Endothelial cell of umbilical vein (primary cell): Measurements from ENCODE around the gene ELOVL5. TPM values are rescaled to one million over a fixed set of nuclear protein-coding genes. Genes with fewer than 3 reads are reported as not detected.
"Not testable (repeated sequence)": the region's sequence is repeated elsewhere in the genome, so short reads cannot be mapped to it uniquely, and the experiment has no call there.

Source experiments
- BruUV-seq: library from RNA; stranded (reverse); fragments of 400-500 nt; replicated peaks from 2 replicates; lab custom pipeline; 2021; lab: Mats Ljungman, UMichigan
- CTCF ChIA-PET: fragments of 300-600, 350-600 bp; sonication (Branson Sonifier 250); formaldehyde crosslinking; loops from one replicate; lab custom pipeline; 2021; ENCODE audit warnings: antibody characterized with exemption, inconsistent platforms; lab: Charles Lee
- POLR2A ChIA-PET: fragments of 300-600, 350-600 bp; sonication (Branson Sonifier 250); formaldehyde crosslinking; loops from one replicate; lab custom pipeline; 2021; ENCODE audit warnings: antibody characterized with exemption, inconsistent platforms; lab: Charles Lee
- DNase-seq: peaks from one replicate; pipeline ENCODE4 v3.0.0-alpha.2; 2011; ENCODE audit warnings: low read depth, low spot score
- FAIRE-seq: peaks from 2 replicates; lab custom pipeline; 2011; peaks lifted over from hg19 to GRCh38; lab: Jason Lieb, UNC
- H2AFZ ChIP-seq: 2 replicates; pipeline ENCODE4 v1.6.0; 2012; ENCODE audit warnings: low read depth, low read length, control low read depth, inconsistent platforms
- H3K27ac ChIP-seq: 2 replicates; pipeline ENCODE4 v1.5.1; 2011; ENCODE audit warnings: low read depth, mild to moderate bottlenecking, control low read depth, low read length, moderate library complexity; ENCODE audit not compliant: insufficient read depth
- H3K27me3 ChIP-seq, 2 experiments: 2 replicates each; pipeline versions ENCODE4 v1.6.0 to v1.6.1; 2011; ENCODE audit warnings: low read length in 2 of 2, mixed read lengths in 1 of 2; ENCODE audit not compliant: control insufficient read depth in 2 of 2, insufficient read depth in 2 of 2
- H3K36me3 ChIP-seq, 2 experiments: 2 replicates in 1 of 2; 3 replicates in 1 of 2; pipeline ENCODE4 v1.5.1; 2011; ENCODE audit warnings: low read length in 2 of 2, mild to moderate bottlenecking in 1 of 2, moderate library complexity in 1 of 2; ENCODE audit not compliant: control insufficient read depth in 2 of 2, insufficient read depth in 2 of 2; ENCODE audit errors: extremely low read depth in 1 of 2
- H3K4me1 ChIP-seq: 3 replicates; pipeline ENCODE4 v1.5.1; 2011; ENCODE audit warnings: mild to moderate bottlenecking, low read length; ENCODE audit not compliant: control insufficient read depth, insufficient read depth; ENCODE audit errors: extremely low read depth
- H3K4me2 ChIP-seq: 2 replicates; pipeline ENCODE4 v1.6.1; 2011; ENCODE audit warnings: low read length, control low read depth, mixed read lengths; ENCODE audit not compliant: insufficient read depth
- H3K4me3 ChIP-seq, 3 experiments: fragments of 200-600 bp in 1 of 3; sonication (generic), shearing (Covaris generic) in 1 of 3; replicated peaks in 1 of 3; 2 replicates each; pipeline ENCODE4 v1.5.1; 2011 to 2016; ENCODE audit warnings: control low read depth in 3 of 3, low read length in 3 of 3, mild to moderate bottlenecking in 2 of 3, inconsistent platforms in 1 of 3, low read depth in 1 of 3, moderate library complexity in 1 of 3; ENCODE audit not compliant: insufficient read depth in 1 of 3
- H3K79me2 ChIP-seq: 2 replicates; pipeline ENCODE4 v1.6.0; 2012; ENCODE audit warnings: low read length, inconsistent platforms; ENCODE audit not compliant: control insufficient read depth, insufficient read depth
- H3K9ac ChIP-seq: replicated peaks from 2 replicates; pipeline ENCODE3; 2011; ENCODE audit warnings: low read length, control low read depth; ENCODE audit not compliant: insufficient read depth; ENCODE audit errors: extremely low read depth
- H3K9me1 ChIP-seq: replicated peaks from 3 replicates; pipeline ENCODE4 v1.6.0; 2011; ENCODE audit warnings: mild to moderate bottlenecking, low read length; ENCODE audit not compliant: control insufficient read depth, insufficient read depth; ENCODE audit errors: extremely low read depth
- H3K9me3 ChIP-seq: replicated peaks from 2 replicates; pipeline ENCODE4 v1.5.1; 2012; ENCODE audit warnings: low read length, inconsistent platforms; ENCODE audit not compliant: control insufficient read depth, insufficient read depth
- H4K20me1 ChIP-seq: replicated peaks from 2 replicates; pipeline ENCODE3; 2011; ENCODE audit warnings: mild to moderate bottlenecking, low read length; ENCODE audit not compliant: control insufficient read depth, insufficient read depth; ENCODE audit errors: extremely low read depth
- CTCF ChIP-seq, 2 donors: IDR thresholded peaks; 1 replicate in 1 of 2; 2 replicates in 1 of 2; pipeline ENCODE4 v1.5.1; 2011; ENCODE audit warnings: low read length in 2 of 2, mild to moderate bottlenecking in 2 of 2, moderate library complexity in 2 of 2, control low read depth in 1 of 2, inconsistent platforms in 1 of 2, low read depth in 1 of 2; ENCODE audit not compliant: insufficient read depth in 1 of 2; ENCODE audit errors: extremely low read depth in 1 of 2
- EZH2 ChIP-seq: IDR thresholded peaks from 2 replicates; pipeline ENCODE4 v1.6.1; 2012; ENCODE audit warnings: borderline replicate concordance, low read depth, mild to moderate bottlenecking, moderate library complexity, low read length, inconsistent platforms; ENCODE audit not compliant: severe bottlenecking
- FOS ChIP-seq: IDR thresholded peaks from 2 replicates; pipeline ENCODE4 v1.6.1; 2011; ENCODE audit warnings: mild to moderate bottlenecking, low read length, moderate library complexity, borderline replicate concordance; ENCODE audit not compliant: insufficient read depth
- GATA2 ChIP-seq: IDR thresholded peaks from 2 replicates; pipeline ENCODE4 v1.7.0; 2011; ENCODE audit warnings: low read depth, mild to moderate bottlenecking, moderate library complexity, mixed read lengths, low read length; ENCODE audit not compliant: insufficient read length, insufficient read depth
- JUN ChIP-seq: IDR thresholded peaks from 2 replicates; pipeline ENCODE4 v1.6.1; 2011; ENCODE audit warnings: borderline replicate concordance, low read depth; ENCODE audit not compliant: insufficient read length, insufficient read depth
- MAX ChIP-seq: IDR thresholded peaks from 2 replicates; pipeline ENCODE4 v1.6.1; 2011; ENCODE audit not compliant: insufficient read depth, insufficient read length
- MYC ChIP-seq: IDR thresholded peaks from one replicate; pipeline ENCODE4 v1.6.1; 2011; ENCODE audit warnings: mild to moderate bottlenecking, low read depth, low read length
- POLR2A ChIP-seq: IDR thresholded peaks from 2 replicates; pipeline ENCODE4 v1.6.1; 2012; ENCODE audit warnings: low read depth, mild to moderate bottlenecking, control low read depth, low read length
- POLR2AphosphoS5 ChIP-seq: IDR thresholded peaks from 2 replicates; pipeline ENCODE4 v1.6.1; 2012; ENCODE audit warnings: low read depth, mild to moderate bottlenecking, control low read depth, low read length, moderate library complexity; ENCODE audit not compliant: insufficient read depth
- dilution Hi-C: fragments of 300-500 bp; cut with MboI; formaldehyde crosslinking; loops from one replicate; pipeline ENCODE4 v1.15.0; 2019; ENCODE audit warnings: low sequenced_read_pairs; ENCODE audit not compliant: extremely low pct_ligation_motif_present
- intact Hi-C: fragments of 100-400 bp; cut with micrococcal nuclease; formaldehyde crosslinking; loops from one replicate; pipeline ENCODE4 v1.10.0; 2022
- polyA plus RNA-seq, 4 experiments: library from polyadenylated mRNA; depleted of rRNA in 3 of 4; stranded (reverse) in 3 of 4; unstranded in 1 of 4; fragments of >200 nt; gene quantifications; 2 replicates each; pipeline versions ENCODE4 v1.2.1 to v1.2.3, GENCODE V29; 2011 to 2012; ENCODE audit warnings: missing spikeins in 1 of 4
- total RNA-seq: library from RNA; stranded (reverse); gene quantifications from 2 replicates; pipeline ENCODE4 v1.2.3, GENCODE V29; 2021

The ELOVL5 gene
- total and polyA plus RNA-seq, 2 donors (not counting 3 experiments of a cell fraction or from before 2014, with no cell fraction given) = 85.9 to 140 TPM

GRCh38 chr6:53347250-53347920 lies 1.4 kb downstream of the ELOVL5 start:
- TF ChIP-seq CTCF (IDR thresholded peaks at IDR 0.05; ENCODE audit: extremely low read depth in 1 of 2, insufficient read depth in 1 of 2, low read depth in 1 of 2, low read length in 2 of 2) (no peak), MYC (no peak), JUN (no peak), MAX (no peak), FOS (peak; percentile 14), POLR2AphosphoS5 (no peak), GATA2 (peak; percentile 71), POLR2A (no peak), EZH2 (no peak)
- peak overlapping the region; percentile 86 for H3K4me2 ChIP-seq
- peaks cover 10% of the 10 kb centered on the region for H4K20me1 ChIP-seq
- CTCF ChIA-PET = interaction anchor here (1.0 to 2.7 kb wide), 15 partner anchors 10 to 176 kb away, joined by 3 to 13 read pairs (median 6); no protein-coding TSS in a partner anchor
- H3K36me3 ChIP-seq = no peaks in the 10 kb centered on the region
- BruUV-seq = TSS peak; percentile 23
- H3K4me1 ChIP-seq = peaks cover 12% of the 10 kb centered on the region
- H3K9ac ChIP-seq = peak overlapping the region; percentile 98
- no peaks in the 10 kb centered on the region for H3K9me1 ChIP-seq
- H3K4me3 ChIP-seq = peak overlapping the region; percentile 87 to 97 (median 88)
- H2AFZ ChIP-seq = peak overlapping the region; percentile 31
- intact Hi-C loops (loop anchor here (1.0 to 10.0 kb wide), 2 partner anchors 175 to 353 kb away; partner anchors contain the start of gene GSTA4), dilution Hi-C loops (no loop called here)
- H3K79me2 ChIP-seq = peaks cover 67% of the 10 kb centered on the region
- no peaks in the 10 kb centered on the region for H3K9me3 ChIP-seq
- POLR2A ChIA-PET = interaction anchor here (1.0 to 2.7 kb wide), 3 partner anchors 9 to 45 kb away, joined by 3 to 23 read pairs (median 11); no protein-coding TSS in a partner anchor
- FAIRE-seq (peak; percentile 75), DNase-seq (peak; percentile 58)
- peak overlapping the region; percentile 96 for H3K27ac ChIP-seq
- peaks cover 0 to 3% of the 10 kb centered on the region in 2 experiments for H3K27me3 ChIP-seq

- H3K9me3 ChIP-seq, FAIRE-seq, H3K36me3 ChIP-seq, H3K27me3 ChIP-seq, H3K4me2 ChIP-seq, H3K4me3 ChIP-seq, H3K27ac ChIP-seq, dilution Hi-C loops, BruUV-seq, H3K9ac ChIP-seq, H2AFZ ChIP-seq, DNase-seq, H3K9me1 ChIP-seq: not testable (repeated sequence)
- H3K79me2 ChIP-seq = peaks cover 80% of the 10 kb centered on the region
- intact Hi-C loops = loop anchor here (10.0 kb wide), 1 partner anchor 351 kb away; the partner anchor contains the start of gene GSTA4
- POLR2A ChIA-PET = interaction anchor here (2.7 kb wide), 1 partner anchor 43 kb away, joined by 23 read pairs; no protein-coding TSS in a partner anchor
- CTCF ChIA-PET = interaction anchor here (1.5 to 2.7 kb wide), 6 partner anchors 14 to 52 kb away, joined by 6 to 13 read pairs (median 7); no protein-coding TSS in a partner anchor
- H3K4me1 ChIP-seq = peaks cover 12% of the 10 kb centered on the region
- H4K20me1 ChIP-seq = peaks cover 10% of the 10 kb centered on the region
These were observed 2.7 kb downstream of the ELOVL5 start for GRCh38 chr6:53346049-53346448.
